GM18867 (cell line): ENCODE measurements around the gene TNFRSF11A.

Experiments used
- ATAC-seq: cut with Tn5 transposase; IDR thresholded peaks from one replicate; pipeline ENCODE4 v1.9.1; 2021; ENCODE audit warnings: mild to moderate bottlenecking, moderate library complexity; ENCODE audit not compliant: unreplicated experiment

TNFRSF11A gene

DNA sequence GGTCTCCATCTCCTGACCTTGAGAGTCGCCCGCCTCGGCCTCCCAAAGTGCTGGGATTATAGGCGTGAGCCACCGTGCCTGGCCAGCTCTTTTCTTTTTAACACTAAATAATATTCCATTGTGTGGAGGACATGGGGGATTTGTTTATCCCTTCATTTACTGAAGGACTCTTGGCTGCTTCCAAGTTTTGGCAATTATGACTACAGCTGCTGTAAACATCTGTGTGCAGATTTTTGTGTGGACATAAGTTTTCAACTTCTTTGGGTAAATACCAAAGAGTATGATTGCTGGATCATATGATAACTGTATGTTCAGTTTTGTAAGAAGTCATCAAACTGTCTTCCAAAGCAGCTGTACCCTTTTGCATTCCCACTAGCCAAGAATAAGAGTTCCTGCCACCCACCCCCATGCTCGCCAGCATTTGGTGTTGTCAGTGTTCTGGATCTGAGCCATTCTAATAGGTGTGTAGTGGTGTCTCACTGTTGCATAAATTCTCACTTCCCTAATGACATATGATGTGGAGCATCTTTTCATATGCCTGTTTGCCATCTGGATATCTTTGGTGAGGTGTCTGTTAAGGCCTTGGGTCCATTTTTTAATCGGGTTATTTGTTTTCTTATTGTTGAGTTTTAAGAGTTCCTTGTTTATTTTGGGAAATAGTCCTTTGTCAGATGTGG is 52.2 kb downstream of the TNFRSF11A start:
- ATAC-seq, result no peak

DNA sequence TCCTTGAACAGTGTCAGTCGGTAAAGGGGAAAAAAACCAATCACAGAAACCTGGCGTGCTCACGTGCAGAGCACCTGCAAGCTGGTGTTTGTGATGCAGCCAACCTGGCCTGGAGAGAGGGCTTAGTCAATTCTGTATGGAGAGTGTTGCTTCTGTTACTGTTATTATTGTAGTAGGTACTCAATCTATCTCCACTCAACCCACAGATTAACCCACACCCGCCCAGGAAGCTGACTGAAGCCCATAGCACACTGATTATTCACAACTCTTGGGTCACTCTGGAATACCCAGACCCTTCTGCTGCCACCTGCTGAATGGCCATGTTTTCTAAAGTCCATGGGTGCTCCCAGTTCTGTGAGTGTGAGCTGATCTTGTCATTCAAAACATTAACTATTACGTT is 53.9 kb downstream of the TNFRSF11A start:
- no peak for ATAC-seq

DNA sequence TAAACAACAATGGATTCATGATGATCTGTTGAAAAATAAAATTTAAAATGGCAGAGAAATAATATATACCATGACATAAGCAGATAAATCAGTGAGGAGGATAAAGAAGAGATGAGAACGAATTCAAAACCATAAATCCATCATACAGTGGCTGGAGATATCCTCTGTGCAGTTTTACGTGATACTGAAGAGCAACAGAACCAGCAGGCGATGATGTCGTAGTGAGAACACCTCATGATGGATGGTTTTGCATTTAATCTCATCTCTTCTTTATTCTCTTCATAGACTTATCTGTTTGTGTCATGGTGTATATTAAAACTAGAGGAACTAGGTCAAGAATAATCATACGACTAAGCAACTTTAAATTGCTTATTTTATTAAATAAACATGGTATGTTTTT is 56.3 kb downstream of the TNFRSF11A start:
- ATAC-seq, result no peak

DNA sequence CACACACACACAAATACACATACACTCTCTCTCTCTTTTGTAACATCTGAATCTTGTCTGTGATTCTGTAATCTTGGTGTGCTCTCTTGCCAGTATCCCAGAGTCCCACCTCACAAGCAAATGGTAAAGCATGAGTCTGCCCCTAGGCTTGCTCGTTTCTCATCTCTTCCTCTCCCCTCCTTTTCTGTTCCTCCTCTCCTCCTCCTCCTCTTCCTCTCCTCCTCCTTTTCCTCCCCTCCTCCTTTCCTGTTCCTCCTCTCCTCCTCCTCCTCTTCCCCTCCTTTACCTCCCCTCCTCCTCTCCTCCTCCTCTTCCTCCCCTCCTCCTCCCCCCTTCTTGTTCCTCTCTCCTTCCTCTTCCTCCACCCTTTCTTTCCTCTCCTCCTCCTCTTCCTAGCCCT is 59.0 kb downstream of the TNFRSF11A start:
- ATAC-seq, result no peak

DNA sequence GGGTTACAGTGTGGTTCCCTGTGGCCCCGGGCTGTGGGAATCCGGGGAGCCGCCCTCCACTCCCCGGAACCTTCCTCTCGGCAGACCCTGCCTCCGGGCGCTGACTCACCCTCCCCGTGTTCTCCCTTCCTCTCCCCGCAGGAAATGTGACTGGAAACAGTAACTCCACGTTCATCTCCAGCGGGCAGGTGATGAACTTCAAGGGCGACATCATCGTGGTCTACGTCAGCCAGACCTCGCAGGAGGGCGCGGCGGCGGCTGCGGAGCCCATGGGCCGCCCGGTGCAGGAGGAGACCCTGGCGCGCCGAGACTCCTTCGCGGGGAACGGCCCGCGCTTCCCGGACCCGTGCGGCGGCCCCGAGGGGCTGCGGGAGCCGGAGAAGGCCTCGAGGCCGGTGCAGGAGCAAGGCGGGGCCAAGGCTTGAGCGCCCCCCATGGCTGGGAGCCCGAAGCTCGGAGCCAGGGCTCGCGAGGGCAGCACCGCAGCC is 59.5 kb downstream of the TNFRSF11A start:
- ATAC-seq, result no peak

DNA sequence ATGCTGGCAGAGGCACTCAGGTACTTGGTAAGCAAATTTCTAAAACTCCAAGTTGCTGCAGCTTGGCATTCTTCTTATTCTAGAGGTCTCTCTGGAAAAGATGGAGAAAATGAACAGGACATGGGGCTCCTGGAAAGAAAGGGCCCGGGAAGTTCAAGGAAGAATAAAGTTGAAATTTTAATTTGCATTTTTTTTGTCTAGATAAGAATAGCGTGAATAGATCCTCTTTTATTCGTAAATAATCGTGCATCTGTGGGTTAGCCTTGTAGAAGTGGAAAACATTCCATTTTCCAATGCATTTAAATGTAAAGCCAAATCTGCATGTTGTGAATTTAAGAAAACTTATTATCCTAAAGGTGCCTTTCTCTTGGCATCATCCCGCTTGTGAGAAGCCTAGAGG is 61.0 kb downstream of the TNFRSF11A start:
- no peak for ATAC-seq

DNA sequence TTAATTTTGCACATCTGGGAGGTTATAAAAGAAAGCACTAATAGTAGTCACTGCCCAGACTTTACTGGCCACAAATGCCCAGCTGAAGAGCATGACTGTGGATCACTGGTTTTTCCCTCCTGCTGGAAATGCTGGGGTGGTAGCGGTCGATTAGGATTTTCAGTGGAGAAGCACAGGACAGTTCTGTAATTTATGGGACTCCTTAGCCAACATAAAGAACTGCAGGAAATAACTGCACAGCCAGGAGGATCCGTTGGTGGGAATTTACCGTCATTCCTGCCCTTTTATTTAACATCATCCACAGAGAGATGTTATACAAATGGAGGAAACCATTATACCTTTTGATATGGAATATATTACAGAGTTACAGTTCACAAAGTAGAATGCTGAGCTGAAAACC is 61.5 kb downstream of the TNFRSF11A start:
- ATAC-seq, result no peak

DNA sequence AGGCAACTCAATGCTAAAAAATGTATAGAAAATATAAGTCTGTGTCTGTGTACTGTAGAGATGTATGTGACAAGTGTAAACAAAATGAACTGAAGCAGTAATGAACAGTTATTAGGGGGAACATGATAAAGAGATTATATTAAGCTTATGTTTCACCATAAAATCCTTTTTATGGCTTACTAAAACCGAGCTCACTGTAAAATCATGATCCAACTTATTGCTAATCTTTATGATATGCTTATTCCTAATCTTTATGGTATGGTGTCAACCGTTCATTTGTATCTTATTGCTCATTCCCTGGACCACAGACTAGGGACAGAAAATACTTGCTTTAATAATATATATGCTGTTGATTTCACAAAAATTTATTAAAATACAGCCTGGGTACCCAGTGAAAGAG is 62.1 kb downstream of the TNFRSF11A start:
- no peak for ATAC-seq

DNA sequence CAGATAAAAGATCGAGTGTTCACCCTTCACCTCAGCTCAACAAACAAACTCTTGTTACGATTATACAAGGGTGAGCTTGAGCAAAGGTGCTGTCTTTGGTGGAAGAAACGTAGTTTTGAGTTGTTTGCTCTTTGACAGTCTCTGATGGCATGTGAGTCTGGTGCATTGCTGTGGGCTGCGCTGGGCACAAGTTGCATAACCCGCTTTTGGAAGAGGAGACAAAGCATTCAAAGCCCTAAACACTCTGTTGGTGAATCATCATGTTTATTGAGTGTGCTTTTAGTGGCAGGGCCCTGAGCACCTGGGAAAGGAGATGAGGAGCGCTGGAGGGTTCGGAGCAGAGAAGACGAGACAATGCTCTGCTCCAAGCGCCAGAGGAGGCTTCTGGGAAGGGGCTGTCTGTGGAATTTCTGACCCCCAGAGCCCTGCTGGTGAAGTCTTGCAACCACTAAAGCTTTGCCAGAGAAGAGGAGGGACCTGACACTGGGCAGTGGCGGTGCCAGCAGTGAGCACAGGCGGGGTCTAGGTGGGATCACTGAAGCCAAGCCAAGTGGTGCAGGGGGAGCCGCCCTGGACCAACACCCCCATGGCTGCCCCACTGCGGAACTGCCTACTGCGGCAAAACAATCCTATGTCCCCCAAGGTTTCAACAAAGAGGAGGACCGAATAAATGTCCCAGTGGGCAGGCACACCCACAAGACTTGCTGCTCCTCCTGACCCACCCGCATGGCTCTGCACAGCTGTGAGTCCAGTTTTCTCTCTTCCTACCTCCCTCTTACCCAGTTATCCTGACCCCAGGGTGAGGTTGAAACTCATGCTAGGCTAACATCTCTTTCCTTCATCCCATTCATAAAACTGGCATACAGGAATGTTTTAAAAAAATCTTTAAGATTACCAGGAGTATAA is 64.0 kb downstream of the TNFRSF11A start:
- no peak for ATAC-seq

DNA sequence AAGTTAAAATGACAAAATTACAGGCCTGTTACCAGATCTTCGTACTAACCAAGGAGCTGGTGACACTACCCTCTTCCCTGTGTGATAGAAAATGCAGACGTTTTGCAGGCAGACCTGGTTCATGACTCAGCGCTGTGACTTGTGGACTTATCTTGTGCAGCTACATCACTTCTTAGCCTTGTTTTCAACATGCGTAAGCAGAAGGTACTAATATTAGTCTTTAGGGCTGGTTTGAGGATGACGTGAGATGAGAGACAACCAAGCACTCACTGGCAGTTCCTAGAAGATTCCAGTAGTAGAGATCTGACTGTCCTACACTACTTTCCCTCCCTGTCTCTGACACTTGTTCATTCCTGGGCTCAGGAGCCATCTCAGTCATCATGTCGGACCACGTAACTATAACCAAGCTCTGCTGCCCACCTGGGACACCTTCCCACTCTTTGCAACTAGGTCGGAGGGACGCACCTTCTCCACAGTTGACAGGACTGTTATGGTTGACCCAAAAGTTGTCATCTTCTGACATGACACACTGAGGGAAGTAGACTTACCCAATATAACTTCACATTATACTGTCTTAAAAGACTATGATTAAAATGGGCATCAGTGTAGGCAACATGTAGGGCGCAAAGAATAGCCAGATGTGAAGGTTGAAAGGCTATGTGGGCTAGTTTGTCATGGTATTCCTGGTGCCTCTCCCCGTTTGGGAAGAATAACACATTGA is 64.8 kb downstream of the TNFRSF11A start:
- ATAC-seq, result no peak

DNA sequence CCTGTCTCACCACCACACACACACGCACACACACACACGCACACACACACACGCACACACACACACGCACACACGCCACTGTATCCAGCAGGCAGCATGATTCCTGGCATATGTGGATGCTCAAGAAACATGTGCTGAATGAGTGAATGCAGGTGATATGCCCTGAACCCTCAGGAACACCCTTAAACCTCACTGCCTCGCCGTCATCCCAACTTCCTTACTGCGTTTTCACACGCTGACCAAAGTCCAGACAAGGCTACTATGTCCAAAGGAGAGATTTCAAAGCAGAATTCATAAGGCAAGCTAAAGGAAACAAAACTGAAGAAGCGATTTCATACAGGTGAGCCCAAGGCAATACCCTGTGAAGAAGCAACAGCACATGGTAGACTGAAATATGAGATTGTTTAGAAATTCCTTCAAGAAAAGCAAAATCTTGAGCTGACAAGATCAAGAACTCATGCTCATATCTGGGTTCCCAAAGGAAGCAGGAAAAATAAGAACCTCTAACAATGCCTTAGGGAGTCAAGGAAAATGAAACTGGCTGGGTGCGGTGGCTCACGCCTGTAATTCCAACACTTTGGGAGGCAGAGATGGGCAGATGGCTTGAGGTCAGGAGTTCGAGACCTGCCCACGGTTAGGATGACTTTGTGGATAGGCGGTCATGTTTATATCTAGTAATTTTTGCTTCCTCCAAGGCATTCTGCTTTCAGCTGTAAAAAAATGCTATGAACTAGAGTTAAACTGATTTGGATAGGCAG is 69.1 kb downstream of the TNFRSF11A start:
- no peak for ATAC-seq

DNA sequence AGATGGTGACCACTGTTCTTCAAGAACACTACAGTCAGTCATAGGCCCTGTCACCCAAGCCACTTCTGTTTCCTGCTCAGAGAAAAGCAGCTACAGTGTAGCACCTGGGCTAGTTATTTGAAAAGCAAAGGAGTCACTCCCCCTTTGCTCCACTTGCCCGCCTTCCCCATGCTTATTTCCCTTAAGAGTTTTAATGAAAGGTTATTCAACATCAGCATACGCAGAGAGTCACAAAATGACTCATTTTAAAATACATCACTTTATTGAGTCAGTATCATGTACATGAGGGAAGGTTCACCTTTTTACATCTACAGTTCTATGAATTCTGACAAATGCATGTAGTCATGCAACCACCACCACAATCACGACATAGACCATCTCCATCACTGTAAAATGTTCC is 71.3 kb downstream of the TNFRSF11A start:
- ATAC-seq, result no peak

DNA sequence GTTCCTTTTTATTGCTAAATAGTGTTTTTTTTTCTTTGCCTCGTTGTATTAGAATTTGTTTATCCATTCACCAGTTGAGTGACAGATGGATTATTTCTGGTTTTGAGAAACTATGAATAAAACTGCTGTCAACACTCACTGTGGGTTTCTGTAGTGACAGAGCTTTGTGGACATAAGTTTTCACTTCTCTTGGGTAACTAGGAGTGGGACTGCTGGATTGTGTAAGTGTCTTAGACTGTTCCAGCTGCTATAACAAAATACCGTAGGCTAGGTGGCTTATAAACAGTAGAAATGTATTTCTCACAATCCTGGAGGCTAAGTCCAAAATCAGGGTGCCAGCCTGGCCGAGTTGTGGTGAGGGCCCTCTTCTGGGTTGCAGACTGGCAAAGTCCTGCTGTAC is 71.9 kb downstream of the TNFRSF11A start:
- ATAC-seq, result no peak

DNA sequence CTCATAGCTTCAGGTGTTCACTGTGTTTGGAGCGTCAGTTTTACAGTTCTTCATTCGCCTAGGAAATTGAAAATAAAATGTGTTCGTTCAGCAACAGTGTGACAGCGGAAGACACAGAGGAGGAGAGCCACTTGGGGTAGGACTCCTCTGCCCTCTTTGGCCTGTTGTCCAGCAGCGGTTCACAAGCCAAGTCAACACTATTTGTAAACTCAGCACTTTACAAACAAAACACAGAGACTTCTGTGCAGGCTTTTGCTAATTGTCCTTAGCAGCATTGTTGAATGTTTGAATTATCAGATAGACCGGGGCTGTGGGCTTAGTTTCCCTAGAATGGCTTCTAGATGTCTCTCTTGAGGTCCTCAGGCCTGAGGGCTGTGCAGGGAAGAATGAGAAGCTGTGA is 73.2 kb downstream of the TNFRSF11A start:
- ATAC-seq, result no peak

DNA sequence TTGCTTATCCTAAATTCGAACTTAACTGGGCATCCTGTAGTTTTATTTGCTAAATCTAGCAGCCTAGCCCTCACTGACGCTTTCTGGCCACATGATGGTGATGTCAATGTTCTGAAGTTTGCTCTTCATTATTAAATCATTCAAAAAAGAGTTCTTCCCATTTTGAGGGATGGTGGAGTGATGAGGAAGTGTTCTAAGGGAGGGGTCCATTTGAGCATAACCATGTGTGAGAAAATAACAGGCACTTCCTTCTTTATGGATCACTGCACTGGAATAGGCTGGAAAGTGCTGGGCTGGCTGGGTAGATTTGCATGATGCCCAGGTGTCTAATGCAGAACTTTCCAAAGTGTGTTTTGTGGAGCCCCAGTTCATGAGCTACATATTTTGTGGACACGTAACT is 74.2 kb downstream of the TNFRSF11A start:
- ATAC-seq, result no peak

DNA sequence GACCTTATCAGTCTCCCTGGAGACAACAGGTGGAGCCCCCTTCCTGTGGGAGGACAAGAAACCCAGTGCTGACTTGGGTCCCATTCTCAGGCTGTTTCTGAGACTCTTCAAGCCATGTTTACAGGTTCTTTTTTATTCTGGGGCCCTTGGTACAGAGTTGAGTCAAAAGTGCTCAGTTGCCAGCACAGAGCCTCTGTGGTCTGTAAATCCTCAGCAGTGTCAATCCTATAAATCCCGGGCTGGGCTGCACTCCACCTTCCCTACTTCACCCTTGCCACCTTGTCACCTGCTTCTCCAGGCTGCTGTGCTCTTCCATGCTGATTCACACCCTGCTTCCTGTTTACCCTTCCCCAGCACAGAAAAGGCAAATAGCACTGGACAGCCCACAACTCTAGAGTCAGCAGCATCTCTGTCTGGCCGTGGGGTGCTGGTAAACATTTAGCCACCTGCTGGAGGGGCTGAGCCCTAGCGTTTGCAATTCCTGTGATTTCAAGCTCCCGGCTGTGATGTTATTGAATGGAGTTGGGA is 74.7 kb downstream of the TNFRSF11A start:
- ATAC-seq, result no peak

DNA sequence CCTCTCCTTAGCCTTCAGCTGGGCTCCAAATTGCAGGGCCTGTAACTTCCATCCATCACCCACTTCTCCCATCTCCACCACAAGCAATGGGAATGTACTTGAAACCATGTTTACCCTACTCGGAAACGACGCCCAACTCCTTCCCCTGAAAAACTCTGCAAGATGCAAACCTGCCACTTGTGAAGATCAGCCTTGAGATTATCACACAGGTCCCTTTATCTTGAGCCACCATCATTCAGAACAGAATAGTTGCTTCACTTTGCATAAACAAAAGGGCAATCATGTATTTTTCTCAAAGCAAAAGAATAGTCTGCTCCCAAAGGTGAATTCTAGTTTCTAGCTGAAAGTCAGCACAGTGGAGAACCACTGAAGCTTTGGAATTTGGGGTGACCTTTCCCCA is 75.8 kb downstream of the TNFRSF11A start:
- no peak for ATAC-seq

DNA sequence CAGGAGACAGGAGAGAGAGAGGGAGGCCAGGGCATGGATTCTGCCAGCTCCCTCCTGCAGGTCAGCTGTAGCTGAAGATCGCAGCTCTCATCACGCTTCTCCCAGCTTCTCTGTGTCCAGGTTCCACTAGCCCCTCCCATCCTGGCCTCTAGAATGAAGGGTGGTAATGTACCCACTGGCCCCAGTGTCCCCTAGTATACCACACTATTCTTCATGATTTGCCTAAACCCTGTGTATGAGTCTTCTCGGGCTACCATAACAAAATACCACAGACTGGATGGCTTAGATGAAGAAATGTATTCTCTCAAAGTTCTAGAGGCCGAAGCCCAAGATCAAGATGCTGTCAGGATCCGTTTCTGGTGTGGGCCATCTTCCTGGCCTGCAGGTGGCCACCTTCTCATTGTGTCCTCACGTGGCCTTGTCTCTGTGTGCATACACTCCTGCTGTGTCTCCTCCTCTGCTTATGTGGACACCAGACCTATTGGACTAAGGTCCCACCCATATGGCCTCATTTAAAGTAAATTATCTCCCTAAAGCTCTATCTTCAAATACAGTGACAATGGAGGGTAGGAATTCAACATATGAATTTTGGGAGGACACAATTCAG is 77.3 kb downstream of the TNFRSF11A start:
- ATAC-seq, result no peak

DNA sequence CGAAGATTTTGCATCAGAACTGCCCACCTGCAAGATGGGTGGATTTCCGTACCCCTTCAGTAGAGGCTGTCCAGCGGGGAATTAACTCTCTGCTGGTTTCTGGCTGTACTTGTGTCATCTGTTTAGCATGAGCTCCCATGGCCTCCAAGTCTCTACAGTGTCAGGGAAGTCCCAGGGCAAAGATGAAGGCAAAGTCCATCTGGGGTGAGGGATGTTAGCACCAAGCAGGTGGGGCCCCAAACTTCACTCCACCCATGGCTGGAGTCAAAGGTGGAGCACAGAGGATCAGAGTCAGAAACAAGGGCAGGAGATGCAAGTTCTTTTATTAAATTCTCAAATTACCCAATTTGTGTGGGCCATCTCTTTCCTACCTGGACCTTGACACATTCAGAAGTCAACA is 78.0 kb downstream of the TNFRSF11A start:
- ATAC-seq, result no peak

DNA sequence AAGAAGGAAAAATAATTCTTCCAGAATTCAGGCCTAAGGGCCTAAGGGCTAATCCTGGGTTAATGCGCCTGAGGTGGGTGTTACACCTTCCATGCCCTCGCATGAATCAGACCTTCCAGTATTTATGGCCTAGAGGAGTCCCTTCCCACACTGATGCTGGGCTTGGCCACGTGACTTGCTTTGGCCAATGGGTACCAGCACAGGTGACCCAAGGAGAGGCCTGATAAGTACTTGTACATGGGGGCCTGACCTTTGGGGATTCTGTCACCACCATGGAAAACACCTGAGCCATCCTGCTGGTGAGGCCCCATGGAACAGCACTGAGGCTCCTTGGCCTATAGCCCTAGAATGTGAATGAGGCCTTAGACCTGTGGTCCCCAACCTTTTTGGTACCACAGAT is 79.8 kb downstream of the TNFRSF11A start:
- no peak for ATAC-seq
